Liver (tissue), 9 donors: ENCODE measurements around the gene ZGLP1. TPM values are rescaled to one million over a fixed set of nuclear protein-coding genes. Genes with fewer than 3 reads are reported as not detected.

Experiments
- DNase-seq: peaks from one replicate; pipeline ENCODE4 v3.0.0-alpha.2; 2017; ENCODE audit warnings: low spot score
- H3K27ac ChIP-seq, 2 donors: one replicate each; pipeline ENCODE4 v1.7.0; 2013; ENCODE audit warnings: inconsistent platforms in 2 of 2, low read length in 2 of 2, control low read depth in 1 of 2, low read depth in 1 of 2, mild to moderate bottlenecking in 1 of 2
- H3K27me3 ChIP-seq, 4 donors: one replicate each; pipeline versions ENCODE4 v1.6.1 to v1.7.0; 2013; ENCODE audit warnings: low read length in 3 of 4, inconsistent platforms in 1 of 4, mild to moderate bottlenecking in 1 of 4, moderate library complexity in 1 of 4; ENCODE audit not compliant: control insufficient read depth in 4 of 4, insufficient read depth in 4 of 4
- H3K36me3 ChIP-seq, 4 donors: one replicate each; pipeline versions ENCODE4 v1.6.1 to v1.7.0; 2013; ENCODE audit warnings: low read length in 3 of 4, mild to moderate bottlenecking in 3 of 4, low read depth in 1 of 4, moderate library complexity in 1 of 4; ENCODE audit not compliant: control insufficient read depth in 4 of 4, insufficient read depth in 3 of 4
- H3K4me1 ChIP-seq, 4 donors: one replicate each; pipeline versions ENCODE4 v1.6.1 to v1.7.0; 2013; ENCODE audit warnings: low read length in 3 of 4, mild to moderate bottlenecking in 3 of 4, moderate library complexity in 1 of 4; ENCODE audit not compliant: control insufficient read depth in 4 of 4, insufficient read depth in 4 of 4
- H3K4me3 ChIP-seq, 3 donors: one replicate each; pipeline versions ENCODE4 v1.6.1 to v1.7.0; 2013; ENCODE audit warnings: low read length in 3 of 3, control low read depth in 1 of 3, low read depth in 1 of 3, mild to moderate bottlenecking in 1 of 3
- H3K9ac ChIP-seq, 2 donors: one replicate each; pipeline ENCODE4 v1.7.0; 2013; ENCODE audit warnings: low read length in 2 of 2, mild to moderate bottlenecking in 2 of 2, moderate library complexity in 2 of 2, control low read depth in 1 of 2, low read depth in 1 of 2
- H3K9me3 ChIP-seq, 4 donors: one replicate each; pipeline versions ENCODE4 v1.6.1 to v1.7.0; 2013; ENCODE audit warnings: low read length in 3 of 4; ENCODE audit not compliant: control insufficient read depth in 4 of 4
- EGR1 ChIP-seq, 2 donors: IDR thresholded peaks; 2 replicates each; pipeline ENCODE4 v1.6.1; 2016 to 2018; ENCODE audit warnings: antibody characterized with exemption in 2 of 2, low read depth in 2 of 2
- FOXA1 ChIP-seq: IDR thresholded peaks from 2 replicates; pipeline ENCODE4 v1.6.1; 2016; ENCODE audit warnings: antibody characterized with exemption
- FOXA2 ChIP-seq: IDR thresholded peaks from 2 replicates; pipeline ENCODE4 v1.6.1; 2016; ENCODE audit warnings: antibody characterized with exemption
- GABPA ChIP-seq, 2 donors: IDR thresholded peaks in 1 of 2; conservative IDR thresholded peaks in 1 of 2; 2 replicates each; pipeline ENCODE4 v1.6.1; 2016; ENCODE audit warnings: antibody characterized with exemption in 2 of 2, mild to moderate bottlenecking in 1 of 2, moderate library complexity in 1 of 2
- HNF4A ChIP-seq, 2 donors: conservative IDR thresholded peaks; 2 replicates each; pipeline ENCODE4 v1.6.1; 2016; ENCODE audit warnings: antibody characterized with exemption in 2 of 2, mild to moderate bottlenecking in 2 of 2
- HNF4G ChIP-seq: IDR thresholded peaks from 2 replicates; pipeline ENCODE4 v1.6.1; 2016; ENCODE audit warnings: antibody characterized with exemption
- JUND ChIP-seq, 2 donors: IDR thresholded peaks; 2 replicates each; pipeline ENCODE4 v1.6.1; 2016; ENCODE audit warnings: antibody characterized with exemption in 2 of 2
- NR2F2 ChIP-seq: IDR thresholded peaks from 2 replicates; pipeline ENCODE4 v1.6.1; 2016; ENCODE audit warnings: antibody characterized with exemption
- RAD21 ChIP-seq, 2 donors: IDR thresholded peaks; 2 replicates each; pipeline ENCODE4 v1.6.1; 2016; ENCODE audit warnings: antibody characterized with exemption in 2 of 2, mild to moderate bottlenecking in 2 of 2
- RXRA ChIP-seq, 2 donors: IDR thresholded peaks; 2 replicates each; pipeline ENCODE4 v1.6.1; 2017 to 2018; ENCODE audit warnings: antibody characterized with exemption in 2 of 2, mild to moderate bottlenecking in 1 of 2
- SP1 ChIP-seq: IDR thresholded peaks from 2 replicates; pipeline ENCODE4 v1.6.1; 2018; ENCODE audit warnings: antibody characterized with exemption, mild to moderate bottlenecking
- TAF1 ChIP-seq: conservative IDR thresholded peaks from 2 replicates; pipeline ENCODE4 v1.6.1; 2016; ENCODE audit warnings: antibody characterized with exemption, mild to moderate bottlenecking
- YY1 ChIP-seq: IDR thresholded peaks from 2 replicates; pipeline ENCODE4 v1.6.1; 2016; ENCODE audit warnings: antibody characterized with exemption, mild to moderate bottlenecking
- WGBS: extraction: QIAGEN DNeasy Blood & Tissue Kit; methylation state at CpG from one replicate; pipeline ENCODE4 v1.1.7; 2013; 5-methylcytosine and 5-hydroxymethylcytosine counted together
- polyA plus RNA-seq, 2 donors: library from polyadenylated mRNA; stranded (reverse) in 1 of 2; unstranded in 1 of 2; fragments of 200-250 nt in 1 of 2; fragments of >200 nt in 1 of 2; fragmentation: Nextera tagmentation in 1 of 2; extraction: Ambion mirVana in 1 of 2; gene quantifications; one replicate each; pipeline versions ENCODE4 v1.2.1 to v1.2.3, GENCODE V29; 2013 to 2015
- total RNA-seq, 2 donors: library from RNA; depleted of rRNA; stranded (reverse); fragments of >200 nt; gene quantifications; one replicate each; pipeline ENCODE4 v1.2.3, GENCODE V29; 2014
- TF ChIP-seq, protein P1 (sequence below): IDR thresholded peaks from 2 replicates; pipeline ENCODE4 v1.6.1; 2016; ENCODE audit warnings: antibody characterized with exemption, mild to moderate bottlenecking
- TF ChIP-seq, protein P2 (sequence below): IDR thresholded peaks from 2 replicates; pipeline ENCODE4 v1.6.1; 2016; ENCODE audit warnings: antibody characterized with exemption
- TF ChIP-seq, protein P3 (sequence below): fragments of 150-350 bp; IDR thresholded peaks from 2 replicates; pipeline ENCODE4 v1.5.1; 2017; ENCODE audit warnings: improper control_type of control experiment, low read depth, low read length; ENCODE audit not compliant: missing input control
- TF ChIP-seq, protein P4 (sequence below): IDR thresholded peaks from 2 replicates; pipeline ENCODE4 v1.6.1; 2016; ENCODE audit warnings: antibody characterized with exemption
- TF ChIP-seq, protein P5 (sequence below): IDR thresholded peaks from 2 replicates; pipeline ENCODE4 v1.6.1; 2016; ENCODE audit warnings: antibody characterized with exemption
- donor health status: healthy.
- donor health status: healthy.
- donor health status: healthy.
- donor health status: healthy.
- donor health status: healthy.

ZGLP1 gene
- total and polyA plus RNA-seq, 4 donors: 0.61 to 1.2 (median 0.82) TPM

DNA sequence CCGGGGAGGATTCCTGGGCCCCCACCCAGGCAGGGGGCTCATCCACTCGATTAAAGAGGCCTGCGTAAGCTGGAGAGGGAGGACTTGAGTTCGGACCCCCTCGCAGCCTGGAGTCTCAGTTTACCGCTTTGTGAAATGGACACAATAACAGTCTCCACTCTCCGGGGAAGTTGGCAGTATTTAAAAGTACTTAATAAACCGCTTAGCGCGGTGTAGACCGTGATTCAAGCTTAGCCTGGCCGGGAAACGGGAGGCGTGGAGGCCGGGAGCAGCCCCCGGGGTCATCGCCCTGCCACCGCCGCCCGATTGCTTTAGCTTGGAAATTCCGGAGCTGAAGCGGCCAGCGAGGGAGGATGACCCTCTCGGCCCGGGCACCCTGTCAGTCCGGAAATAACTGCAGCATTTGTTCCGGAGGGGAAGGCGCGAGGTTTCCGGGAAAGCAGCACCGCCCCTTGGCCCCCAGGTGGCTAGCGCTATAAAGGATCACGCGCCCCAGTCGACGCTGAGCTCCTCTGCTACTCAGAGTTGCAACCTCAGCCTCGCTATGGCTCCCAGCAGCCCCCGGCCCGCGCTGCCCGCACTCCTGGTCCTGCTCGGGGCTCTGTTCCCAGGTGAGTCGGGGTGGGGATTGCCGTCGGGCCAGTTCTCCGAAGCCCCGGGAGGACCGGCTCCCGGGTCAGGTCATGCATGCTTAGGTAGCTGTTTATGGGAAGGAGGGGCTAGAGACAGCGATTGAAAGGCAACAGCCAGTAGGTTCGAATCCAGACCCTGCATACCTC is 38.8 kb downstream of the ZGLP1 start, which contains the start of gene ICAM1 (continued):
- TF ChIP-seq, protein P1, sequence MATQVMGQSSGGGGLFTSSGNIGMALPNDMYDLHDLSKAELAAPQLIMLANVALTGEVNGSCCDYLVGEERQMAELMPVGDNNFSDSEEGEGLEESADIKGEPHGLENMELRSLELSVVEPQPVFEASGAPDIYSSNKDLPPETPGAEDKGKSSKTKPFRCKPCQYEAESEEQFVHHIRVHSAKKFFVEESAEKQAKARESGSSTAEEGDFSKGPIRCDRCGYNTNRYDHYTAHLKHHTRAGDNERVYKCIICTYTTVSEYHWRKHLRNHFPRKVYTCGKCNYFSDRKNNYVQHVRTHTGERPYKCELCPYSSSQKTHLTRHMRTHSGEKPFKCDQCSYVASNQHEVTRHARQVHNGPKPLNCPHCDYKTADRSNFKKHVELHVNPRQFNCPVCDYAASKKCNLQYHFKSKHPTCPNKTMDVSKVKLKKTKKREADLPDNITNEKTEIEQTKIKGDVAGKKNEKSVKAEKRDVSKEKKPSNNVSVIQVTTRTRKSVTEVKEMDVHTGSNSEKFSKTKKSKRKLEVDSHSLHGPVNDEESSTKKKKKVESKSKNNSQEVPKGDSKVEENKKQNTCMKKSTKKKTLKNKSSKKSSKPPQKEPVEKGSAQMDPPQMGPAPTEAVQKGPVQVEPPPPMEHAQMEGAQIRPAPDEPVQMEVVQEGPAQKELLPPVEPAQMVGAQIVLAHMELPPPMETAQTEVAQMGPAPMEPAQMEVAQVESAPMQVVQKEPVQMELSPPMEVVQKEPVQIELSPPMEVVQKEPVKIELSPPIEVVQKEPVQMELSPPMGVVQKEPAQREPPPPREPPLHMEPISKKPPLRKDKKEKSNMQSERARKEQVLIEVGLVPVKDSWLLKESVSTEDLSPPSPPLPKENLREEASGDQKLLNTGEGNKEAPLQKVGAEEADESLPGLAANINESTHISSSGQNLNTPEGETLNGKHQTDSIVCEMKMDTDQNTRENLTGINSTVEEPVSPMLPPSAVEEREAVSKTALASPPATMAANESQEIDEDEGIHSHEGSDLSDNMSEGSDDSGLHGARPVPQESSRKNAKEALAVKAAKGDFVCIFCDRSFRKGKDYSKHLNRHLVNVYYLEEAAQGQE: peak; percentile 70
- TF ChIP-seq, protein P2, sequence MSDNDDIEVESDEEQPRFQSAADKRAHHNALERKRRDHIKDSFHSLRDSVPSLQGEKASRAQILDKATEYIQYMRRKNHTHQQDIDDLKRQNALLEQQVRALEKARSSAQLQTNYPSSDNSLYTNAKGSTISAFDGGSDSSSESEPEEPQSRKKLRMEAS: peak; percentile 99
- no peak for TF ChIP-seq FOXA2
- TF ChIP-seq RXRA (IDR thresholded peaks at IDR 0.05): peak; percentile 94 to 97

DNA sequence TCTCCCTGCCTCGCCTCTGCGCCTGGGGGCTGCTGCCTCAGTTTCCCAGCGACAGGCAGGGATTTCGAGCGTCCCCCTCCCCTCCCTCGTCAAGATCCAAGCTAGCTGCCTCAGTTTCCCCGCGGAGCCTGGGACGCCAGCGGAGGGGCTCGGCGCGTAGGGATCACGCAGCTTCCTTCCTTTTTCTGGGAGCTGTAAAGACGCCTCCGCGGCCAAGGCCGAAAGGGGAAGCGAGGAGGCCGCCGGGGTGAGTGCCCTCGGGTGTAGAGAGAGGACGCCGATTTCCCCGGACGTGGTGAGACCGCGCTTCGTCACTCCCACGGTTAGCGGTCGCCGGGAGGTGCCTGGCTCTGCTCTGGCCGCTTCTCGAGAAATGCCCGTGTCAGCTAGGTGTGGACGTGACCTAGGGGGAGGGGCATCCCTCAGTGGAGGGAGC is 39.4 kb downstream of the ZGLP1 start:
- Histone ChIP-seq H3K9ac (peak overlapping the region; percentile 45 to 72), H3K4me1 (peaks cover 6 to 19% (median 12%) of the 10 kb centered on the region in 4 donors)
- TF ChIP-seq, protein P3, sequence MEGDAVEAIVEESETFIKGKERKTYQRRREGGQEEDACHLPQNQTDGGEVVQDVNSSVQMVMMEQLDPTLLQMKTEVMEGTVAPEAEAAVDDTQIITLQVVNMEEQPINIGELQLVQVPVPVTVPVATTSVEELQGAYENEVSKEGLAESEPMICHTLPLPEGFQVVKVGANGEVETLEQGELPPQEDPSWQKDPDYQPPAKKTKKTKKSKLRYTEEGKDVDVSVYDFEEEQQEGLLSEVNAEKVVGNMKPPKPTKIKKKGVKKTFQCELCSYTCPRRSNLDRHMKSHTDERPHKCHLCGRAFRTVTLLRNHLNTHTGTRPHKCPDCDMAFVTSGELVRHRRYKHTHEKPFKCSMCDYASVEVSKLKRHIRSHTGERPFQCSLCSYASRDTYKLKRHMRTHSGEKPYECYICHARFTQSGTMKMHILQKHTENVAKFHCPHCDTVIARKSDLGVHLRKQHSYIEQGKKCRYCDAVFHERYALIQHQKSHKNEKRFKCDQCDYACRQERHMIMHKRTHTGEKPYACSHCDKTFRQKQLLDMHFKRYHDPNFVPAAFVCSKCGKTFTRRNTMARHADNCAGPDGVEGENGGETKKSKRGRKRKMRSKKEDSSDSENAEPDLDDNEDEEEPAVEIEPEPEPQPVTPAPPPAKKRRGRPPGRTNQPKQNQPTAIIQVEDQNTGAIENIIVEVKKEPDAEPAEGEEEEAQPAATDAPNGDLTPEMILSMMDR: no peak
- TF ChIP-seq NR2F2 (no peak), RAD21 (IDR thresholded peaks at IDR 0.05) (no peak), HNF4G (no peak), FOXA2 (no peak), FOXA1 (no peak), JUND (IDR thresholded peaks at IDR 0.05) (no peak), EGR1 (IDR thresholded peaks at IDR 0.05; ENCODE audit: low read depth in 2 of 2) (no peak), GABPA (IDR thresholded peaks at IDR 0.05 in 1 of 2, conservative IDR thresholded peaks at IDR 0.05 in 1 of 2) (no peak), HNF4A (conservative IDR thresholded peaks at IDR 0.05) (no peak), TAF1 (no peak), YY1 (no peak), SP1 (no peak), RXRA (IDR thresholded peaks at IDR 0.05) (no peak)
- TF ChIP-seq, protein P1: no peak
- TF ChIP-seq, protein P2: no peak
- TF ChIP-seq, protein P4, sequence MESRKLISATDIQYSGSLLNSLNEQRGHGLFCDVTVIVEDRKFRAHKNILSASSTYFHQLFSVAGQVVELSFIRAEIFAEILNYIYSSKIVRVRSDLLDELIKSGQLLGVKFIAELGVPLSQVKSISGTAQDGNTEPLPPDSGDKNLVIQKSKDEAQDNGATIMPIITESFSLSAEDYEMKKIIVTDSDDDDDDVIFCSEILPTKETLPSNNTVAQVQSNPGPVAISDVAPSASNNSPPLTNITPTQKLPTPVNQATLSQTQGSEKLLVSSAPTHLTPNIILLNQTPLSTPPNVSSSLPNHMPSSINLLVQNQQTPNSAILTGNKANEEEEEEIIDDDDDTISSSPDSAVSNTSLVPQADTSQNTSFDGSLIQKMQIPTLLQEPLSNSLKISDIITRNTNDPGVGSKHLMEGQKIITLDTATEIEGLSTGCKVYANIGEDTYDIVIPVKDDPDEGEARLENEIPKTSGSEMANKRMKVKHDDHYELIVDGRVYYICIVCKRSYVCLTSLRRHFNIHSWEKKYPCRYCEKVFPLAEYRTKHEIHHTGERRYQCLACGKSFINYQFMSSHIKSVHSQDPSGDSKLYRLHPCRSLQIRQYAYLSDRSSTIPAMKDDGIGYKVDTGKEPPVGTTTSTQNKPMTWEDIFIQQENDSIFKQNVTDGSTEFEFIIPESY: no peak
- TF ChIP-seq, protein P5, sequence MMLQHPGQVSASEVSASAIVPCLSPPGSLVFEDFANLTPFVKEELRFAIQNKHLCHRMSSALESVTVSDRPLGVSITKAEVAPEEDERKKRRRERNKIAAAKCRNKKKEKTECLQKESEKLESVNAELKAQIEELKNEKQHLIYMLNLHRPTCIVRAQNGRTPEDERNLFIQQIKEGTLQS: no peak

More for the DNA sequence above, 39.4 kb downstream of the ZGLP1 start:
- no peaks in the 10 kb centered on the region for H3K27me3 ChIP-seq
- H3K36me3 ChIP-seq: peaks cover 3 to 9% (median 6%) of the 10 kb centered on the region in 4 donors
- peak overlapping the region; percentile 70 to 76 (median 76) for H3K4me3 ChIP-seq
- H3K9me3 ChIP-seq: no peaks in the 10 kb centered on the region
- DNase-seq: no peak
- peak overlapping the region; percentile 95 to 97 for H3K27ac ChIP-seq
- WGBS: 3% methylated on average over 37 of the region's 37 CpGs
